GM21360 (cell line): Measurements from ENCODE around the gene AQP7.
"Not testable (repeated sequence)": the region's sequence is repeated elsewhere in the genome, so short reads cannot be mapped to it uniquely, and the experiment has no call there.

Experiments used
- ATAC-seq: cut with Tn5 transposase; IDR thresholded peaks from one replicate; pipeline ENCODE4 v1.9.1; 2021; ENCODE audit warnings: mild to moderate bottlenecking, moderate library complexity; ENCODE audit not compliant: unreplicated experiment

The AQP7 gene

GRCh38 chr9:33399047-33399446, 3.3 kb downstream of the AQP7 start:
- not testable (repeated sequence) for ATAC-seq

- ATAC-seq: not testable (repeated sequence)
These were observed 4.6 kb downstream of the AQP7 start for GRCh38 chr9:33397801-33398200.

- not testable (repeated sequence) for ATAC-seq
These were observed 7.0 kb downstream of the AQP7 start for GRCh38 chr9:33395159-33395879.

GRCh38 chr9:33393986-33394385, 8.4 kb downstream of the AQP7 start:
- not testable (repeated sequence) for ATAC-seq

GRCh38 chr9:33393581-33393980, 8.8 kb downstream of the AQP7 start:
- ATAC-seq: no peak

GRCh38 chr9:33392591-33393021, 9.8 kb downstream of the AQP7 start:
- ATAC-seq: not testable (repeated sequence)

GRCh38 chr9:33391111-33391771, 11.1 kb downstream of the AQP7 start:
- not testable (repeated sequence) for ATAC-seq

- ATAC-seq: no peak
These were observed 14.0 kb downstream of the AQP7 start for GRCh38 chr9:33388110-33388994.

GRCh38 chr9:33386998-33387397, 15.4 kb downstream of the AQP7 start:
- not testable (repeated sequence) for ATAC-seq

- not testable (repeated sequence) for ATAC-seq
These were observed 15.7 kb downstream of the AQP7 start for GRCh38 chr9:33386641-33386996.

GRCh38 chr9:33385979-33386640, 16.3 kb downstream of the AQP7 start:
- ATAC-seq: not testable (repeated sequence)

- not testable (repeated sequence) for ATAC-seq
These were observed 16.8 kb downstream of the AQP7 start for GRCh38 chr9:33385536-33385935.

GRCh38 chr9:33383396-33383795, 19.0 kb downstream of the AQP7 start:
- ATAC-seq: not testable (repeated sequence)

GRCh38 chr9:33382397-33382796, 20.0 kb downstream of the AQP7 start:
- not testable (repeated sequence) for ATAC-seq

GRCh38 chr9:33381231-33381791, 21.1 kb downstream of the AQP7 start:
- ATAC-seq: no peak

- ATAC-seq: no peak
These were observed 21.8 kb downstream of the AQP7 start for GRCh38 chr9:33380390-33381094.

GRCh38 chr9:33379666-33380389, 22.5 kb downstream of the AQP7 start:
- ATAC-seq: no peak

- no peak for ATAC-seq
These were observed 24.1 kb downstream of the AQP7 start for GRCh38 chr9:33378121-33378795.
